HG03469 (cell line): ENCODE measurements around the gene MBLAC1.
A peak's percentile ranks its signal among the peaks of the same experiment; 100 is the strongest.
"Not testable (repeated sequence)": the region's sequence is repeated elsewhere in the genome, so short reads cannot be mapped to it uniquely, and the experiment has no call there.

ENCODE experiments used
- ATAC-seq: cut with Tn5 transposase; IDR thresholded peaks from one replicate; pipeline ENCODE4 v1.9.1; 2021; ENCODE audit warnings: mild to moderate bottlenecking, moderate library complexity, moderate number of reproducible peaks; ENCODE audit not compliant: unreplicated experiment

The MBLAC1 gene

GRCh38 chr7:100120733-100121036 is 6.1 kb upstream of the MBLAC1 start:
- no peak for ATAC-seq

GRCh38 chr7:100122067-100122466 is 4.7 kb upstream of the MBLAC1 start:
- no peak for ATAC-seq

GRCh38 chr7:100122568-100122967 is 4.2 kb upstream of the MBLAC1 start:
- ATAC-seq, result no peak

- no peak for ATAC-seq
Observed at GRCh38 chr7:100124301-100125230, 2.2 kb upstream of the MBLAC1 start.

GRCh38 chr7:100126239-100126930 is 382 bp upstream of the MBLAC1 start:
- no peak for ATAC-seq

GRCh38 chr7:100127866-100128636 is 1.3 kb downstream of the MBLAC1 start:
- no peak for ATAC-seq

GRCh38 chr7:100128637-100128963 is 1.8 kb downstream of the MBLAC1 start:
- ATAC-seq, result no peak

GRCh38 chr7:100130220-100130607 is 3.4 kb downstream of the MBLAC1 start:
- not testable (repeated sequence) for ATAC-seq

GRCh38 chr7:100130608-100131453 is 4.1 kb downstream of the MBLAC1 start:
- ATAC-seq, result no peak

- ATAC-seq, result no peak
Observed at GRCh38 chr7:100132126-100132525, 5.4 kb downstream of the MBLAC1 start.

- ATAC-seq, result peak; percentile 54
Observed at GRCh38 chr7:100132697-100133151, 6.0 kb downstream of the MBLAC1 start.

- no peak for ATAC-seq
Observed at GRCh38 chr7:100137851-100138760, 11.3 kb downstream of the MBLAC1 start.

- ATAC-seq, result no peak
Observed at GRCh38 chr7:100141555-100141949, 14.8 kb downstream of the MBLAC1 start.

- ATAC-seq, result no peak
Observed at GRCh38 chr7:100142461-100142860, 15.7 kb downstream of the MBLAC1 start.

GRCh38 chr7:100146350-100146749 is 19.6 kb downstream of the MBLAC1 start:
- not testable (repeated sequence) for ATAC-seq

- ATAC-seq, result no peak
Observed at GRCh38 chr7:100147278-100147677, 20.5 kb downstream of the MBLAC1 start.

- ATAC-seq, result no peak
Observed at GRCh38 chr7:100148225-100148558, 21.4 kb downstream of the MBLAC1 start.

- peak; percentile 93 for ATAC-seq
Observed at GRCh38 chr7:100148559-100149328, 22.0 kb downstream of the MBLAC1 start, which contains the start of gene LAMTOR4. Gene LAMTOR4, plus strand, starts transcription at chr7:100148918. Its CDS starts 55 bp downstream, at chr7:100148973.

GRCh38 chr7:100152404-100152803 is 25.6 kb downstream of the MBLAC1 start:
- ATAC-seq, result no peak
